ENCODE results near the gene SLC23A2. TPM values are rescaled to one million over a fixed set of nuclear protein-coding genes. Genes with fewer than 3 reads are reported as not detected.
"Not testable (repeated sequence)": the region's sequence is repeated elsewhere in the genome, so short reads cannot be mapped to it uniquely, and the experiment has no call there.

The SLC23A2 gene
- total RNA-seq, 4 donors from 2014 or later = 3.6 to 15.1 (median 11.1) TPM

- Histone ChIP-seq H3K27me3 (no peaks in the 10 kb centered on the region), H3K4me3 (no peak overlapping the region), H3K4me1 (no peaks in the 10 kb centered on the region), H3K9me3 (no peaks in the 10 kb centered on the region), H3K27ac (no peak overlapping the region), H3K36me3 (peaks cover 0 to 33% (median 0%) of the 10 kb centered on the region in 3 donors)
- 90 to 93% methylated on average over 5 of the region's 5 CpGs for WGBS, 2 donors
- no peak for DNase-seq
- intact Hi-C loops (cut with DNase I) = no loop called here
- TF ChIP-seq CTCF (IDR thresholded peaks at IDR 0.05) (no peak), POLR2A (IDR thresholded peaks at IDR 0.05) (no peak)
These were observed 150.3 kb downstream of the SLC23A2 start for GRCh38 chr20:4850960-4851359.

GRCh38 chr20:4848829-4849228, 152.5 kb downstream of the SLC23A2 start:
- H3K9me3 ChIP-seq; H3K27me3 ChIP-seq; H3K4me3 ChIP-seq; H3K4me1 ChIP-seq; DNase-seq; H3K27ac ChIP-seq; intact Hi-C loops (cut with DNase I): not testable (repeated sequence)
- peaks cover 0 to 12% (median 0%) of the 10 kb centered on the region in 3 donors for H3K36me3 ChIP-seq
- WGBS, 2 donors = 90 to 100% methylated on average over 2 of the region's 3 CpGs

GRCh38 chr20:4848041-4848440, 153.3 kb downstream of the SLC23A2 start:
- Histone ChIP-seq H3K27ac (no peak overlapping the region), H3K36me3 (peaks cover 0 to 4% (median 0%) of the 10 kb centered on the region in 3 donors), H3K9me3 (no peaks in the 10 kb centered on the region), H3K27me3 (no peaks in the 10 kb centered on the region), H3K4me3 (no peak overlapping the region), H3K4me1 (no peaks in the 10 kb centered on the region)
- DNase-seq = no peak
- TF ChIP-seq CTCF (IDR thresholded peaks at IDR 0.05) (no peak), POLR2A (IDR thresholded peaks at IDR 0.05) (no peak)
- WGBS, 2 donors = 83 to 89% methylated on average over 5 to 7 of the region's 7 CpGs
- intact Hi-C loops (cut with DNase I) = no loop called here

- no peak overlapping the region for H3K4me3 ChIP-seq
- no peaks in the 10 kb centered on the region for H3K27me3 ChIP-seq
- no peaks in the 10 kb centered on the region for H3K36me3 ChIP-seq
- TF ChIP-seq CTCF (IDR thresholded peaks at IDR 0.05) (no peak), POLR2A (IDR thresholded peaks at IDR 0.05) (no peak)
- intact Hi-C loops (cut with DNase I) = no loop called here
- no peaks in the 10 kb centered on the region for H3K9me3 ChIP-seq
- DNase-seq = no peak
- H3K4me1 ChIP-seq = no peaks in the 10 kb centered on the region
- no peak overlapping the region for H3K27ac ChIP-seq
- 90 to 95% methylated on average over 2 of the region's 2 CpGs for WGBS, 2 donors
These were observed 154.5 kb downstream of the SLC23A2 start for GRCh38 chr20:4846821-4847220.

- Histone ChIP-seq H3K4me3 (no peak overlapping the region), H3K27ac (no peak overlapping the region), H3K4me1 (no peaks in the 10 kb centered on the region), H3K36me3 (no peaks in the 10 kb centered on the region), H3K27me3 (no peaks in the 10 kb centered on the region), H3K9me3 (no peaks in the 10 kb centered on the region)
- TF ChIP-seq CTCF (IDR thresholded peaks at IDR 0.05) = no peak
- TF ChIP-seq POLR2A (IDR thresholded peaks at IDR 0.05) = no peak
- no peak for DNase-seq
- intact Hi-C loops (cut with DNase I) = no loop called here
- WGBS, 2 donors = 71 to 83% methylated on average over 8 of the region's 9 CpGs
These were observed 156.4 kb downstream of the SLC23A2 start for GRCh38 chr20:4844751-4845465.
